ENCODE data around the gene OR2L3.

The OR2L3 gene

GRCh38 chr1:248046536-248046935, at the start of gene OR2L3:
Gene OR2L3, plus strand, starts transcription at chr1:248046836. Its CDS starts 13,846 bp downstream, at chr1:248060682.
- no peak for TF ChIP-seq CTCF (IDR thresholded peaks at IDR 0.05; ENCODE audit: low read depth, low read length)
- no peak for DNase-seq (ENCODE audit: extremely low read depth, low read depth)

GRCh38 chr1:247998811-247999210, 47.8 kb upstream of the OR2L3 start:
- TF ChIP-seq CTCF (IDR thresholded peaks at IDR 0.05; ENCODE audit: low read depth, low read length): no peak
- no peak for DNase-seq (ENCODE audit: extremely low read depth, low read depth)

GRCh38 chr1:248000169-248000568, 46.5 kb upstream of the OR2L3 start:
- TF ChIP-seq CTCF (IDR thresholded peaks at IDR 0.05; ENCODE audit: low read depth, low read length): no peak
- DNase-seq (ENCODE audit: extremely low read depth, low read depth): no peak

- no peak for DNase-seq (ENCODE audit: extremely low read depth, low read depth)
- TF ChIP-seq CTCF (IDR thresholded peaks at IDR 0.05; ENCODE audit: low read depth, low read length): no peak
These were observed 38.9 kb upstream of the OR2L3 start for GRCh38 chr1:248007778-248008177.

- TF ChIP-seq CTCF (IDR thresholded peaks at IDR 0.05; ENCODE audit: low read depth, low read length): no peak
- DNase-seq (ENCODE audit: extremely low read depth, low read depth): no peak
These were observed 37.0 kb upstream of the OR2L3 start for GRCh38 chr1:248009681-248010080.

GRCh38 chr1:248013229-248013710, 33.4 kb upstream of the OR2L3 start, which contains the start of gene OR2L5:
Gene OR2L5, plus strand, starts transcription at chr1:248013660. Its CDS starts 8,288 bp downstream, at chr1:248021948.
- DNase-seq (ENCODE audit: extremely low read depth, low read depth): no peak
- TF ChIP-seq CTCF (IDR thresholded peaks at IDR 0.05; ENCODE audit: low read depth, low read length): no peak

- no peak for TF ChIP-seq CTCF (IDR thresholded peaks at IDR 0.05; ENCODE audit: low read depth, low read length)
- no peak for DNase-seq (ENCODE audit: extremely low read depth, low read depth)
These were observed 30.8 kb upstream of the OR2L3 start for GRCh38 chr1:248015803-248016202.

All from AG09319 (cell line).